Mesenchymal stem cell (in vitro differentiated cells and primary cell): ENCODE data around the gene UBQLN1.

Experiments
- DNase-seq: peaks from one replicate; pipeline ENCODE4 v3.0.0-alpha.2; 2013
- H2AFZ ChIP-seq: one replicate; pipeline ENCODE4 v1.6.1; 2013; ENCODE audit warnings: low read depth, mild to moderate bottlenecking, control low read depth, inconsistent platforms, low read length, moderate library complexity
- H2AK5ac ChIP-seq: 2 replicates; pipeline ENCODE4 v1.6.1; 2013; ENCODE audit warnings: low read length, moderate library complexity, mild to moderate bottlenecking, inconsistent platforms; ENCODE audit not compliant: severe bottlenecking
- H2BK120ac ChIP-seq: one replicate; pipeline ENCODE4 v1.6.1; 2013; ENCODE audit warnings: low read depth, mild to moderate bottlenecking, inconsistent platforms, low read length, moderate library complexity
- H2BK12ac ChIP-seq, 2 experiments: one replicate each; pipeline ENCODE4 v1.6.1; 2013; ENCODE audit warnings: inconsistent platforms in 2 of 2, low read length in 2 of 2, mild to moderate bottlenecking in 2 of 2, moderate library complexity in 2 of 2, control low read depth in 1 of 2
- H2BK15ac ChIP-seq: one replicate; pipeline ENCODE4 v1.6.1; 2013; ENCODE audit warnings: mild to moderate bottlenecking, low read depth, inconsistent platforms; ENCODE audit not compliant: poor library complexity, severe bottlenecking
- H2BK5ac ChIP-seq: 2 replicates; pipeline ENCODE4 v1.6.1; 2013; ENCODE audit warnings: low read depth, mild to moderate bottlenecking, low read length, control low read depth, inconsistent platforms; ENCODE audit not compliant: poor library complexity, severe bottlenecking
- H3K14ac ChIP-seq, 2 experiments: one replicate each; pipeline ENCODE4 v1.6.1; 2013; ENCODE audit warnings: inconsistent platforms in 2 of 2, low read length in 2 of 2, control low read depth in 1 of 2, mild to moderate bottlenecking in 1 of 2, moderate library complexity in 1 of 2
- H3K18ac ChIP-seq, 2 experiments: one replicate each; pipeline ENCODE4 v1.6.1; 2013; ENCODE audit warnings: inconsistent platforms in 2 of 2, low read length in 2 of 2, control low read depth in 1 of 2, low read depth in 1 of 2, mild to moderate bottlenecking in 1 of 2
- H3K23ac ChIP-seq, 2 experiments: one replicate each; pipeline ENCODE4 v1.6.1; 2013; ENCODE audit warnings: inconsistent platforms in 2 of 2, low read length in 2 of 2, mild to moderate bottlenecking in 2 of 2, moderate library complexity in 2 of 2, control low read depth in 1 of 2
- H3K27ac ChIP-seq: 2 replicates; pipeline ENCODE4 v1.5.1; 2013; ENCODE audit warnings: mild to moderate bottlenecking, moderate library complexity, low read length, control low read depth, inconsistent platforms; ENCODE audit not compliant: poor library complexity, severe bottlenecking
- H3K27me3 ChIP-seq, 2 experiments: 2 replicates each; pipeline versions ENCODE4 v1.6.1 to v1.7.0; 2013; ENCODE audit warnings: low read length in 2 of 2, mild to moderate bottlenecking in 2 of 2, moderate library complexity in 2 of 2, control low read depth in 1 of 2, inconsistent platforms in 1 of 2; ENCODE audit not compliant: control insufficient read depth in 1 of 2, insufficient read depth in 1 of 2
- H3K36me3 ChIP-seq, 2 experiments: 2 replicates each; pipeline versions ENCODE4 v1.6.1 to v1.7.0; 2013; ENCODE audit warnings: low read length in 2 of 2, control low read depth in 1 of 2, inconsistent platforms in 1 of 2, low read depth in 1 of 2, mild to moderate bottlenecking in 1 of 2; ENCODE audit not compliant: insufficient read depth in 2 of 2, control insufficient read depth in 1 of 2
- H3K4ac ChIP-seq, 2 experiments: one replicate each; pipeline ENCODE4 v1.6.1; 2013; ENCODE audit warnings: inconsistent platforms in 2 of 2, low read length in 2 of 2, mild to moderate bottlenecking in 2 of 2, moderate library complexity in 2 of 2, control low read depth in 1 of 2, low read depth in 1 of 2
- H3K4me1 ChIP-seq: 2 replicates; pipeline ENCODE4 v1.6.1; 2013; ENCODE audit warnings: low read depth, low read length, control low read depth; ENCODE audit not compliant: control insufficient read depth, insufficient read depth
- H3K4me2 ChIP-seq: 2 replicates; pipeline ENCODE4 v1.6.1; 2013; ENCODE audit warnings: low read length, mild to moderate bottlenecking, inconsistent platforms; ENCODE audit not compliant: poor library complexity, severe bottlenecking
- H3K4me3 ChIP-seq, 2 experiments: 2 replicates each; pipeline versions ENCODE4 v1.5.1 to v1.7.0; 2013; ENCODE audit warnings: low read length in 2 of 2, mild to moderate bottlenecking in 2 of 2, control low read depth in 1 of 2, low read depth in 1 of 2; ENCODE audit not compliant: insufficient read depth in 1 of 2
- H3K79me1 ChIP-seq: replicated peaks from 2 replicates; pipeline ENCODE4 v1.6.1; 2013; ENCODE audit warnings: mild to moderate bottlenecking, control low read depth, low read length, inconsistent platforms; ENCODE audit not compliant: poor library complexity, severe bottlenecking
- H3K9ac ChIP-seq: 2 replicates; pipeline ENCODE4 v1.7.0; 2013; ENCODE audit warnings: mild to moderate bottlenecking, low read length, moderate library complexity
- H3K9me3 ChIP-seq: 2 replicates; pipeline ENCODE4 v1.7.0; 2013; ENCODE audit warnings: mild to moderate bottlenecking, low read length; ENCODE audit not compliant: control insufficient read depth
- H4K8ac ChIP-seq: one replicate; pipeline ENCODE4 v1.6.1; 2013; ENCODE audit warnings: inconsistent platforms, mild to moderate bottlenecking, low read length, moderate library complexity
- H4K91ac ChIP-seq: one replicate; pipeline ENCODE4 v1.6.1; 2013; ENCODE audit warnings: mild to moderate bottlenecking, low read length, inconsistent platforms
- WGBS: methylation state at CpG from one replicate; pipeline ENCODE4 v1.1.7; 2013; ENCODE audit warnings: mixed read lengths; 5-methylcytosine and 5-hydroxymethylcytosine counted together

UBQLN1 gene

GRCh38 chr9:83691492-83691891, 16.3 kb downstream of the UBQLN1 start:
- H3K27me3 ChIP-seq = no peaks in the 10 kb centered on the region
- no peak overlapping the region for H3K23ac ChIP-seq
- peaks cover 0 to 7% of the 10 kb centered on the region in 2 experiments for H3K36me3 ChIP-seq
- no peak overlapping the region for H3K9ac ChIP-seq
- no peak overlapping the region for H3K14ac ChIP-seq
- no peak overlapping the region for H2BK5ac ChIP-seq
- H3K4ac ChIP-seq = no peak overlapping the region
- no peaks in the 10 kb centered on the region for H3K9me3 ChIP-seq
- no peak overlapping the region for H3K4me2 ChIP-seq
- no peak for DNase-seq
- no peak overlapping the region for H4K8ac ChIP-seq
- H3K27ac ChIP-seq = no peak overlapping the region
- H2BK15ac ChIP-seq = no peak overlapping the region
- no peaks in the 10 kb centered on the region for H3K4me1 ChIP-seq
- no peak overlapping the region for H2BK120ac ChIP-seq
- H2AFZ ChIP-seq = no peak overlapping the region
- no peak overlapping the region for H3K4me3 ChIP-seq
- no peak overlapping the region for H4K91ac ChIP-seq
- H3K18ac ChIP-seq = no peak overlapping the region
- no peak overlapping the region for H2BK12ac ChIP-seq
- WGBS = 100% methylated on average over 1 of the region's 3 CpGs
- no peak overlapping the region for H2AK5ac ChIP-seq
- H3K79me1 ChIP-seq = no peaks in the 10 kb centered on the region

- H3K9ac ChIP-seq = no peak overlapping the region
- H3K4ac ChIP-seq = no peak overlapping the region
- no peak overlapping the region for H3K14ac ChIP-seq
- H2BK5ac ChIP-seq = no peak overlapping the region
- no peak overlapping the region for H3K18ac ChIP-seq
- H2AFZ ChIP-seq = no peak overlapping the region
- H3K27me3 ChIP-seq = no peaks in the 10 kb centered on the region
- H3K79me1 ChIP-seq = no peaks in the 10 kb centered on the region
- no peak overlapping the region for H2BK12ac ChIP-seq
- H3K9me3 ChIP-seq = no peaks in the 10 kb centered on the region
- H2BK15ac ChIP-seq = no peak overlapping the region
- no peak overlapping the region for H2BK120ac ChIP-seq
- no peak for DNase-seq
- H3K27ac ChIP-seq = no peak overlapping the region
- H4K8ac ChIP-seq = no peak overlapping the region
- no peak overlapping the region for H4K91ac ChIP-seq
- H3K4me1 ChIP-seq = peaks cover 1% of the 10 kb centered on the region
- no peak overlapping the region for H2AK5ac ChIP-seq
- no peak overlapping the region for H3K4me2 ChIP-seq
- peaks cover 4 to 7% of the 10 kb centered on the region in 2 experiments for H3K36me3 ChIP-seq
- 98% methylated on average over 2 of the region's 3 CpGs for WGBS
- H3K23ac ChIP-seq = no peak overlapping the region
- H3K4me3 ChIP-seq = no peak overlapping the region
Observed at GRCh38 chr9:83688921-83689320, 18.8 kb downstream of the UBQLN1 start.

GRCh38 chr9:83681490-83681889, 26.3 kb downstream of the UBQLN1 start:
- WGBS = 90% methylated on average over 1 of the region's 2 CpGs
- no peak overlapping the region for H3K18ac ChIP-seq
- no peak overlapping the region for H2AK5ac ChIP-seq
- H3K23ac ChIP-seq = no peak overlapping the region
- peaks cover 15% of the 10 kb centered on the region for H3K79me1 ChIP-seq
- H3K4me3 ChIP-seq = no peak overlapping the region
- H2BK15ac ChIP-seq = no peak overlapping the region
- DNase-seq = no peak
- H3K27ac ChIP-seq = no peak overlapping the region
- no peak overlapping the region for H3K14ac ChIP-seq
- no peak overlapping the region for H3K4ac ChIP-seq
- no peak overlapping the region for H4K91ac ChIP-seq
- no peak overlapping the region for H2BK12ac ChIP-seq
- H2BK5ac ChIP-seq = no peak overlapping the region
- H3K4me2 ChIP-seq = no peak overlapping the region
- no peak overlapping the region for H4K8ac ChIP-seq
- peaks cover 22 to 53% of the 10 kb centered on the region in 2 experiments for H3K36me3 ChIP-seq
- no peak overlapping the region for H2BK120ac ChIP-seq
- H3K27me3 ChIP-seq = no peaks in the 10 kb centered on the region
- peaks cover 1% of the 10 kb centered on the region for H3K4me1 ChIP-seq
- no peak overlapping the region for H2AFZ ChIP-seq
- H3K9ac ChIP-seq = no peak overlapping the region
- H3K9me3 ChIP-seq = no peaks in the 10 kb centered on the region

- Histone ChIP-seq H3K4me1 (no peaks in the 10 kb centered on the region), H3K4me3 (no peak overlapping the region), H3K18ac (no peak overlapping the region), H2BK120ac (no peak overlapping the region), H2BK5ac (no peak overlapping the region), H2BK15ac (no peak overlapping the region), H3K9me3 (no peaks in the 10 kb centered on the region), H3K9ac (no peak overlapping the region), H2AK5ac (no peak overlapping the region), H3K27me3 (no peaks in the 10 kb centered on the region), H4K8ac (no peak overlapping the region), H3K4me2 (no peak overlapping the region), H3K4ac (no peak overlapping the region), H3K27ac (no peak overlapping the region), H3K79me1 (peaks cover 17% of the 10 kb centered on the region), H4K91ac (no peak overlapping the region), H3K23ac (no peak overlapping the region), H2BK12ac (no peak overlapping the region), H3K14ac (no peak overlapping the region), H2AFZ (no peak overlapping the region), H3K36me3 (peaks cover 22 to 66% of the 10 kb centered on the region in 2 experiments)
- no peak for DNase-seq
- WGBS = 100% methylated on average over 1 of the region's 1 CpG
Observed at GRCh38 chr9:83680233-83680632, 27.5 kb downstream of the UBQLN1 start.
